PC-3 (cell line): ENCODE data around the gene ADD3. TPM values are rescaled to one million over a fixed set of nuclear protein-coding genes. Genes with fewer than 3 reads are reported as not detected.

Source experiments
- ATAC-seq: fragments of 200-7000 bp; cut with Tn5 transposase; 2 replicates; pipeline ENCODE4 v1.9.1; 2020; ENCODE audit warnings: mild to moderate bottlenecking, moderate library complexity
- BruUV-seq: library from RNA; stranded (reverse); fragments of 400-500 nt; replicated peaks from 2 replicates; lab custom pipeline; 2021; lab: Mats Ljungman, UMichigan
- CTCF ChIA-PET: fragments of 300-600 bp; sonication (Branson Sonifier 250); formaldehyde crosslinking; loops from one replicate; lab custom pipeline; 2022; ENCODE audit warnings: antibody characterized with exemption; lab: Charles Lee
- POLR2A ChIA-PET: fragments of 300-600 bp; sonication (Branson Sonifier 250); formaldehyde crosslinking; loops from one replicate; lab custom pipeline; 2022; ENCODE audit warnings: antibody characterized with exemption; ENCODE audit not compliant: unreplicated experiment; lab: Charles Lee
- DNase-seq: peaks from one replicate; pipeline ENCODE4 v3.0.0-alpha.2; 2015
- H2AFZ ChIP-seq: fragments of 300-600 bp; sonication (generic); 2 replicates; pipeline ENCODE4 v1.6.0; 2016; ENCODE audit warnings: antibody characterized with exemption, low read length
- H3F3A ChIP-seq: fragments of 300-600 bp; sonication (generic); one replicate; pipeline ENCODE4 v1.6.0; 2017; ENCODE audit warnings: antibody characterized with exemption, low read length, control low read depth, mild to moderate bottlenecking; ENCODE audit not compliant: unreplicated experiment
- H3K27ac ChIP-seq: fragments of 300-600 bp; sonication (generic); 2 replicates; pipeline ENCODE4 v1.5.1; 2016; ENCODE audit warnings: mild to moderate bottlenecking, low read length
- H3K27me3 ChIP-seq: fragments of 300-600 bp; sonication (generic); 2 replicates; pipeline ENCODE4 v1.6.1; 2016; ENCODE audit warnings: low read length, mixed read lengths
- H3K36me3 ChIP-seq: fragments of 300-600 bp; sonication (generic); 2 replicates; pipeline ENCODE4 v1.6.1; 2016; ENCODE audit warnings: low read depth, mixed run types, low read length, mixed read lengths
- H3K4me1 ChIP-seq: fragments of 300-600 bp; sonication (generic); 2 replicates; pipeline ENCODE4 v1.5.1; 2016; ENCODE audit warnings: low read length; ENCODE audit not compliant: insufficient read depth
- H3K4me2 ChIP-seq: fragments of 300-600 bp; sonication (generic); 2 replicates; pipeline ENCODE4 v1.6.0; 2016; ENCODE audit warnings: low read length
- H3K4me3 ChIP-seq: fragments of 300-600 bp; sonication (generic); 2 replicates; pipeline ENCODE4 v1.5.1; 2016; ENCODE audit warnings: mild to moderate bottlenecking, low read length, mixed read lengths
- H3K79me2 ChIP-seq: fragments of 300-600 bp; sonication (generic); 2 replicates; pipeline ENCODE4 v1.6.1; 2017; ENCODE audit warnings: low read length, mixed read lengths
- H3K9ac ChIP-seq: fragments of 300-600 bp; sonication (generic); 2 replicates; pipeline ENCODE4 v1.6.0; 2016; ENCODE audit warnings: mild to moderate bottlenecking, low read length
- H3K9me2 ChIP-seq: fragments of 300-600 bp; sonication (generic); replicated peaks from 2 replicates; pipeline ENCODE4 v1.6.1; 2016; ENCODE audit warnings: mixed run types, low read length, mixed read lengths
- H3K9me3 ChIP-seq: fragments of 300-600 bp; sonication (generic); 2 replicates; pipeline ENCODE4 v1.6.1; 2016; ENCODE audit warnings: low read length, mixed read lengths
- H4K20me1 ChIP-seq: fragments of 300-600 bp; sonication (generic); 2 replicates; pipeline ENCODE4 v1.6.1; 2016; ENCODE audit warnings: low read length, mixed read lengths
- EZH2 ChIP-seq: fragments of 300-600 bp; sonication (generic); IDR thresholded peaks from one replicate; pipeline ENCODE4 v1.6.1; 2017; ENCODE audit warnings: antibody characterized with exemption, mild to moderate bottlenecking, low read length; ENCODE audit not compliant: unreplicated experiment
- EZH2phosphoT487 ChIP-seq: fragments of 300-600 bp; sonication (generic); IDR thresholded peaks from 2 replicates; pipeline ENCODE4 v1.6.1; 2018; ENCODE audit warnings: mild to moderate bottlenecking, antibody characterized with exemption, low read length, borderline replicate concordance
- intact Hi-C: fragments of 100-400 bp; cut with micrococcal nuclease; formaldehyde crosslinking; loops from 2 replicates; pipeline ENCODE4 v1.9.0; 2023
- total RNA-seq: library from RNA; depleted of rRNA; stranded (reverse); fragments of >200 nt; gene quantifications from 2 replicates; pipeline ENCODE4 v1.2.3, GENCODE V29; 2014
- TF ChIP-seq, protein P1 (sequence below): fragments of 300-600 bp; sonication (generic); conservative IDR thresholded peaks from 2 replicates; pipeline ENCODE4 v1.5.1; 2017; ENCODE audit warnings: antibody characterized with exemption, low read depth, mild to moderate bottlenecking, low read length

ADD3 gene
- total RNA-seq, 1 experiment from 2014 or later, result 25.7 TPM

GRCh38 chr10:110153396-110153795 lies 145.6 kb downstream of the ADD3 start:
- Histone ChIP-seq H3K27me3 (no peaks in the 10 kb centered on the region), H3K4me2 (no peak overlapping the region), H3F3A (no peaks in the 10 kb centered on the region), H3K4me1 (no peaks in the 10 kb centered on the region), H3K9me3 (no peaks in the 10 kb centered on the region), H3K79me2 (no peaks in the 10 kb centered on the region), H2AFZ (no peak overlapping the region), H3K36me3 (no peaks in the 10 kb centered on the region), H3K9me2 (no peaks in the 10 kb centered on the region), H3K4me3 (no peak overlapping the region), H4K20me1 (no peaks in the 10 kb centered on the region), H3K9ac (no peak overlapping the region), H3K27ac (no peak overlapping the region)
- CTCF ChIA-PET, result no interaction called here
- POLR2A ChIA-PET, result no interaction called here
- intact Hi-C loops, result no loop called here
- BruUV-seq, result no TSS peak
- DNase-seq (no peak), ATAC-seq (no peak)
- TF ChIP-seq, protein P1, sequence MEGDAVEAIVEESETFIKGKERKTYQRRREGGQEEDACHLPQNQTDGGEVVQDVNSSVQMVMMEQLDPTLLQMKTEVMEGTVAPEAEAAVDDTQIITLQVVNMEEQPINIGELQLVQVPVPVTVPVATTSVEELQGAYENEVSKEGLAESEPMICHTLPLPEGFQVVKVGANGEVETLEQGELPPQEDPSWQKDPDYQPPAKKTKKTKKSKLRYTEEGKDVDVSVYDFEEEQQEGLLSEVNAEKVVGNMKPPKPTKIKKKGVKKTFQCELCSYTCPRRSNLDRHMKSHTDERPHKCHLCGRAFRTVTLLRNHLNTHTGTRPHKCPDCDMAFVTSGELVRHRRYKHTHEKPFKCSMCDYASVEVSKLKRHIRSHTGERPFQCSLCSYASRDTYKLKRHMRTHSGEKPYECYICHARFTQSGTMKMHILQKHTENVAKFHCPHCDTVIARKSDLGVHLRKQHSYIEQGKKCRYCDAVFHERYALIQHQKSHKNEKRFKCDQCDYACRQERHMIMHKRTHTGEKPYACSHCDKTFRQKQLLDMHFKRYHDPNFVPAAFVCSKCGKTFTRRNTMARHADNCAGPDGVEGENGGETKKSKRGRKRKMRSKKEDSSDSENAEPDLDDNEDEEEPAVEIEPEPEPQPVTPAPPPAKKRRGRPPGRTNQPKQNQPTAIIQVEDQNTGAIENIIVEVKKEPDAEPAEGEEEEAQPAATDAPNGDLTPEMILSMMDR, result no peak
- TF ChIP-seq EZH2 (no peak), EZH2phosphoT487 (no peak)

GRCh38 chr10:110156046-110156445 lies 148.3 kb downstream of the ADD3 start:
- DNase-seq (no peak), ATAC-seq (no peak)
- no peaks in the 10 kb centered on the region for H3K9me3 ChIP-seq
- H2AFZ ChIP-seq, result no peak overlapping the region
- no peak for TF ChIP-seq EZH2phosphoT487
- TF ChIP-seq, protein P1, result no peak
- no peak for TF ChIP-seq EZH2
- H3K9me2 ChIP-seq, result no peaks in the 10 kb centered on the region
- H3K9ac ChIP-seq, result no peak overlapping the region
- H3K4me3 ChIP-seq, result no peak overlapping the region
- no peaks in the 10 kb centered on the region for H3K27me3 ChIP-seq
- H3K4me2 ChIP-seq, result no peak overlapping the region
- H4K20me1 ChIP-seq, result no peaks in the 10 kb centered on the region
- no peak overlapping the region for H3K27ac ChIP-seq
- H3K79me2 ChIP-seq, result no peaks in the 10 kb centered on the region
- intact Hi-C loops, result no loop called here
- no peaks in the 10 kb centered on the region for H3F3A ChIP-seq
- ChIA-PET CTCF (no interaction called here), POLR2A (no interaction called here)
- no peaks in the 10 kb centered on the region for H3K36me3 ChIP-seq
- no peaks in the 10 kb centered on the region for H3K4me1 ChIP-seq
- BruUV-seq, result no TSS peak

GRCh38 chr10:110158051-110159005 lies 150.5 kb downstream of the ADD3 start:
- TF ChIP-seq EZH2phosphoT487 (no peak), EZH2 (no peak)
- TF ChIP-seq, protein P1, result no peak
- H3K9ac ChIP-seq, result no peak overlapping the region
- H3K27me3 ChIP-seq, result no peaks in the 10 kb centered on the region
- CTCF ChIA-PET, result no interaction called here
- no peaks in the 10 kb centered on the region for H3F3A ChIP-seq
- DNase-seq (no peak), ATAC-seq (no peak)
- POLR2A ChIA-PET, result no interaction called here
- no peak overlapping the region for H3K4me3 ChIP-seq
- H3K4me1 ChIP-seq, result no peaks in the 10 kb centered on the region
- no TSS peak for BruUV-seq
- H3K36me3 ChIP-seq, result no peaks in the 10 kb centered on the region
- H3K9me2 ChIP-seq, result no peaks in the 10 kb centered on the region
- no peak overlapping the region for H2AFZ ChIP-seq
- H3K4me2 ChIP-seq, result no peak overlapping the region
- intact Hi-C loops, result no loop called here
- no peaks in the 10 kb centered on the region for H3K79me2 ChIP-seq
- no peak overlapping the region for H3K27ac ChIP-seq
- no peaks in the 10 kb centered on the region for H4K20me1 ChIP-seq
- no peaks in the 10 kb centered on the region for H3K9me3 ChIP-seq
